Neural progenitor cell (in vitro differentiated cells): ENCODE results near the gene TMEM94. TPM values are rescaled to one million over a fixed set of nuclear protein-coding genes. Genes with fewer than 3 reads are reported as not detected.

Experiments
- DNase-seq: peaks from one replicate; pipeline ENCODE4 v3.0.0-alpha.2; 2016; ENCODE audit warnings: low spot score
- H2AFZ ChIP-seq: fragments of 200-600 bp; sonication (generic); replicated peaks from 2 replicates; pipeline ENCODE4 v1.6.1; 2016; ENCODE audit warnings: antibody characterized with exemption
- H3F3A ChIP-seq: fragments of 200-600 bp; sonication (generic); 2 replicates; pipeline ENCODE4 v1.6.1; 2016; ENCODE audit warnings: antibody characterized with exemption, low read depth
- H3K27ac ChIP-seq: fragments of 200-600 bp; sonication (generic); 2 replicates; pipeline ENCODE4 v1.5.1; 2016; ENCODE audit warnings: mild to moderate bottlenecking
- H3K27me3 ChIP-seq: fragments of 200-600 bp; sonication (generic); 2 replicates; pipeline ENCODE4 v1.6.1; 2016; ENCODE audit warnings: mild to moderate bottlenecking, moderate library complexity
- H3K36me3 ChIP-seq: fragments of 200-600 bp; sonication (generic); 2 replicates; pipeline ENCODE4 v1.5.1; 2016
- H3K4me1 ChIP-seq: fragments of 200-600 bp; sonication (generic); 2 replicates; pipeline ENCODE4 v1.6.1; 2016; ENCODE audit warnings: mixed run types
- H3K4me2 ChIP-seq: fragments of 200-600 bp; sonication (generic); 2 replicates; pipeline ENCODE4 v1.6.1; 2016
- H3K4me3 ChIP-seq: fragments of 200-600 bp; sonication (generic); 2 replicates; pipeline ENCODE4 v1.5.1; 2016
- H3K79me2 ChIP-seq: fragments of 200-600 bp; sonication (generic); 2 replicates; pipeline ENCODE4 v1.6.1; 2016; ENCODE audit warnings: low read depth
- H3K9ac ChIP-seq: fragments of 200-600 bp; sonication (generic); 2 replicates; pipeline ENCODE4 v1.6.1; 2016
- H3K9me3 ChIP-seq: fragments of 200-600 bp; sonication (generic); 2 replicates; pipeline ENCODE4 v1.5.1; 2016; ENCODE audit warnings: low read depth
- H4K20me1 ChIP-seq: fragments of 200-600 bp; sonication (generic); 2 replicates; pipeline ENCODE4 v1.6.1; 2016; ENCODE audit warnings: low read depth
- H3K27ac Mint-ChIP-seq: 3 replicates; pipeline ENCODE4 v1.8.0; 2021; ENCODE audit warnings: mixed read lengths
- H3K27me3 Mint-ChIP-seq: 2 replicates; pipeline ENCODE4 v1.8.0; 2022; ENCODE audit warnings: low read depth, mild to moderate bottlenecking, inconsistent platforms, moderate library complexity, mixed read lengths; ENCODE audit not compliant: insufficient read depth
- H3K36me3 Mint-ChIP-seq: 3 replicates; pipeline ENCODE4 v1.8.0; 2021; ENCODE audit warnings: mixed read lengths
- H3K4me1 Mint-ChIP-seq: 3 replicates; pipeline ENCODE4 v1.8.0; 2021; ENCODE audit warnings: mixed read lengths
- H3K4me3 Mint-ChIP-seq: 3 replicates; pipeline ENCODE4 v1.8.0; 2021; ENCODE audit warnings: mild to moderate bottlenecking, moderate library complexity, mixed read lengths
- H3K9me3 Mint-ChIP-seq: 3 replicates; pipeline ENCODE4 v1.8.0; 2020; ENCODE audit warnings: mixed read lengths
- CTCF ChIP-seq: fragments of 200-600 bp; sonication (generic); IDR thresholded peaks from 2 replicates; pipeline ENCODE4 v1.5.1; 2017; ENCODE audit warnings: antibody characterized with exemption, mild to moderate bottlenecking
- EZH2 ChIP-seq: fragments of 200-600 bp; sonication (generic); IDR thresholded peaks from 2 replicates; pipeline ENCODE4 v1.6.1; 2017; ENCODE audit warnings: antibody characterized with exemption, mild to moderate bottlenecking, moderate library complexity
- EZH2phosphoT487 ChIP-seq: fragments of 200-600 bp; sonication (generic); IDR thresholded peaks from 2 replicates; pipeline ENCODE4 v1.6.1; 2017; ENCODE audit warnings: antibody characterized with exemption
- total RNA-seq: library from RNA; depleted of rRNA; stranded (reverse); fragments of >200 nt; gene quantifications from 2 replicates; pipeline ENCODE4 v1.2.3, GENCODE V29; 2015; ENCODE audit warnings: low replicate concordance

TMEM94 gene
- total RNA-seq, 1 donor from 2014 or later: 23.6 TPM

DNA sequence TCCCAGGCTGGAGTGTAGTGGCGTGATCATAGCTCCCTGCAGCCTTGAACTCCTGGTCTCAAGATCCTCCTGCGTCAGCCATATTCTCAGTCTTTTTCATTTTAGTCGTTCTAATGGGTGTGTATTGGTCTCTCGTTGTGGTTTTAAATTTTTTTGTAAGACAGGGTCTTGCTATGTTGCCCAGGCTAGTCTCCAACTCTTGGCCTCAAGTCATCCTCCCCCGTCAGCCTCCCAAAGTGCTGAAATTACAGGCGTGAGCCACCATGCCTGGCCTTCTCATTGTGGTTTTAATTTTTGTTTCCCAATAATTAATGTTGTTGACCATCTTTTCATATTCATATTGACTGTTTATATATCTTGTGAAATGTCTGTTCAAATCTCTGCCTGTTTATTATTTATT, 8.6 kb downstream of the TMEM94 start:
- TF ChIP-seq EZH2phosphoT487: no peak
- TF ChIP-seq CTCF: no peak
- no peak for TF ChIP-seq EZH2
- no peaks in the 10 kb centered on the region for H3K4me1 ChIP-seq
- no peaks in the 10 kb centered on the region for H3K27me3 Mint-ChIP-seq
- no peaks in the 10 kb centered on the region for H3K27me3 ChIP-seq
- H4K20me1 ChIP-seq: peaks cover 7% of the 10 kb centered on the region
- H3K9me3 Mint-ChIP-seq: peaks cover 3% of the 10 kb centered on the region
- no peak overlapping the region for H3K27ac ChIP-seq
- no peak overlapping the region for H2AFZ ChIP-seq
- DNase-seq: no peak
- H3K4me3 Mint-ChIP-seq: no peak overlapping the region
- peaks cover 35% of the 10 kb centered on the region for H3K79me2 ChIP-seq
- H3K4me2 ChIP-seq: no peak overlapping the region
- no peaks in the 10 kb centered on the region for H3K36me3 ChIP-seq
- no peak overlapping the region for H3K4me3 ChIP-seq
- H3K36me3 Mint-ChIP-seq: peaks cover 12% of the 10 kb centered on the region
- no peak overlapping the region for H3K9ac ChIP-seq
- H3F3A ChIP-seq: no peaks in the 10 kb centered on the region
- peaks cover 2% of the 10 kb centered on the region for H3K4me1 Mint-ChIP-seq
- H3K27ac Mint-ChIP-seq: no peak overlapping the region
- no peaks in the 10 kb centered on the region for H3K9me3 ChIP-seq

GRCh38 chr17:75468291-75468754, 11.9 kb downstream of the TMEM94 start:
- H3K27ac Mint-ChIP-seq: no peak overlapping the region
- H3F3A ChIP-seq: no peaks in the 10 kb centered on the region
- no peak overlapping the region for H3K9ac ChIP-seq

GRCh38 chr17:75468779-75469373, 12.4 kb downstream of the TMEM94 start:
- H3K9me3 Mint-ChIP-seq: peaks cover 3% of the 10 kb centered on the region
- Histone ChIP-seq H4K20me1 (peaks cover 7% of the 10 kb centered on the region), H2AFZ (no peak overlapping the region), H3F3A (no peaks in the 10 kb centered on the region), H3K4me2 (no peak overlapping the region), H3K9me3 (no peaks in the 10 kb centered on the region), H3K79me2 (peaks cover 21% of the 10 kb centered on the region), H3K36me3 (no peaks in the 10 kb centered on the region), H3K27ac (no peak overlapping the region), H3K27me3 (no peaks in the 10 kb centered on the region), H3K4me1 (no peaks in the 10 kb centered on the region), H3K4me3 (no peak overlapping the region), H3K9ac (no peak overlapping the region)
- no peaks in the 10 kb centered on the region for H3K27me3 Mint-ChIP-seq
- no peak overlapping the region for H3K4me3 Mint-ChIP-seq
- TF ChIP-seq EZH2: no peak
- no peak for TF ChIP-seq CTCF
- no peak for TF ChIP-seq EZH2phosphoT487
- H3K4me1 Mint-ChIP-seq: peaks cover 7% of the 10 kb centered on the region
- peaks cover 28% of the 10 kb centered on the region for H3K36me3 Mint-ChIP-seq
- H3K27ac Mint-ChIP-seq: no peak overlapping the region
- DNase-seq: no peak

More at GRCh38 chr17:75468291-75468754, 11.9 kb downstream of the TMEM94 start:
- Histone ChIP-seq H3K27me3 (no peaks in the 10 kb centered on the region), H3K4me2 (no peak overlapping the region), H4K20me1 (peaks cover 7% of the 10 kb centered on the region), H3K27ac (no peak overlapping the region), H3K79me2 (peaks cover 24% of the 10 kb centered on the region), H2AFZ (no peak overlapping the region), H3K4me1 (no peaks in the 10 kb centered on the region), H3K9me3 (no peaks in the 10 kb centered on the region), H3K4me3 (no peak overlapping the region), H3K36me3 (no peaks in the 10 kb centered on the region)
- Mint-ChIP-seq H3K9me3 (peaks cover 3% of the 10 kb centered on the region), H3K4me1 (peaks cover 7% of the 10 kb centered on the region), H3K4me3 (no peak overlapping the region), H3K36me3 (peaks cover 28% of the 10 kb centered on the region), H3K27me3 (no peaks in the 10 kb centered on the region)
- TF ChIP-seq CTCF: no peak
- TF ChIP-seq EZH2phosphoT487: no peak
- no peak for DNase-seq
